Measurements from ENCODE around the gene FAM120A. TPM values are rescaled to one million over a fixed set of nuclear protein-coding genes. Genes with fewer than 3 reads are reported as not detected.

Gene FAM120A
- polyA plus RNA-seq, 1 experiment, result 83.7 TPM

GRCh38 chr9:93475108-93475507 is 23.6 kb downstream of the FAM120A start:
- Histone ChIP-seq H3K9me3 (ENCODE audit: control insufficient read depth, insufficient read depth, low read length) (no peaks in the 10 kb centered on the region), H3K4me3 (ENCODE audit: low read depth, low read length) (no peak overlapping the region), H3K27ac (ENCODE audit: low read depth, low read length) (no peak overlapping the region), H3K27me3 (ENCODE audit: control insufficient read depth, insufficient read depth, low read length) (no peaks in the 10 kb centered on the region)
- ChIA-PET CTCF (interaction anchor here (0.9 to 1.4 kb wide), 2 partner anchors 11 to 91 kb away, joined by 4 to 6 read pairs; no protein-coding TSS in a partner anchor), POLR2A (interaction anchor here (1.2 kb wide), 1 partner anchor 22 kb away, joined by 3 read pairs; the partner anchor contains the start of gene FAM120AOS)
- TF ChIP-seq, protein P1, sequence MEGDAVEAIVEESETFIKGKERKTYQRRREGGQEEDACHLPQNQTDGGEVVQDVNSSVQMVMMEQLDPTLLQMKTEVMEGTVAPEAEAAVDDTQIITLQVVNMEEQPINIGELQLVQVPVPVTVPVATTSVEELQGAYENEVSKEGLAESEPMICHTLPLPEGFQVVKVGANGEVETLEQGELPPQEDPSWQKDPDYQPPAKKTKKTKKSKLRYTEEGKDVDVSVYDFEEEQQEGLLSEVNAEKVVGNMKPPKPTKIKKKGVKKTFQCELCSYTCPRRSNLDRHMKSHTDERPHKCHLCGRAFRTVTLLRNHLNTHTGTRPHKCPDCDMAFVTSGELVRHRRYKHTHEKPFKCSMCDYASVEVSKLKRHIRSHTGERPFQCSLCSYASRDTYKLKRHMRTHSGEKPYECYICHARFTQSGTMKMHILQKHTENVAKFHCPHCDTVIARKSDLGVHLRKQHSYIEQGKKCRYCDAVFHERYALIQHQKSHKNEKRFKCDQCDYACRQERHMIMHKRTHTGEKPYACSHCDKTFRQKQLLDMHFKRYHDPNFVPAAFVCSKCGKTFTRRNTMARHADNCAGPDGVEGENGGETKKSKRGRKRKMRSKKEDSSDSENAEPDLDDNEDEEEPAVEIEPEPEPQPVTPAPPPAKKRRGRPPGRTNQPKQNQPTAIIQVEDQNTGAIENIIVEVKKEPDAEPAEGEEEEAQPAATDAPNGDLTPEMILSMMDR (IDR thresholded peaks at IDR 0.05; ENCODE audit: low read depth, low read length), result no peak
- no peak for DNase-seq (ENCODE audit: low read depth, low spot score)

DNA sequence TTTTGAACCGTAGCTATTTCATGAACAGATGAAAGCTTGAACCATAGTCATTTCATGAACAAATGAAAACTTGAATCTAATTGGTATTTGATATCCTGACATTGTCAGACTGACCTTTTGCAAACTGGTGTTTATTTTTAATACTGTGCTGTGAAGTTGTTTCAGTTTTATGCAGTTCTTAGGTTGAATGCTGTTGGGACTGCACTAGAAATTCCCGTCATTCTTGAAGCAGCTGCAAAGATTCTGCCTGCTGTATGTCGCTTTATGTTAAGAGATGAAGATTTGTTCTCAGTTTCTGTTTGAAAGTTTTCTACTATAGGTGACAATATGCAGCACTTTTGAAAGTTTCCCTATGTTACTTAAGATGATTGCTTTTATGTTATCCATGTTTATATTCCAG is 24.4 kb downstream of the FAM120A start:
- ChIA-PET CTCF (interaction anchor here (0.9 to 1.4 kb wide), 2 partner anchors 12 to 90 kb away, joined by 4 to 6 read pairs; no protein-coding TSS in a partner anchor), POLR2A (interaction anchor here (1.2 kb wide), 1 partner anchor 22 kb away, joined by 3 read pairs; the partner anchor contains the start of gene FAM120AOS)
- TF ChIP-seq, protein P1 (IDR thresholded peaks at IDR 0.05; ENCODE audit: low read depth, low read length), result no peak
- no peaks in the 10 kb centered on the region for H3K27me3 ChIP-seq (ENCODE audit: control insufficient read depth, insufficient read depth, low read length)
- H3K9me3 ChIP-seq (ENCODE audit: control insufficient read depth, insufficient read depth, low read length), result no peaks in the 10 kb centered on the region
- H3K27ac ChIP-seq (ENCODE audit: low read depth, low read length), result no peak overlapping the region
- no peak overlapping the region for H3K4me3 ChIP-seq (ENCODE audit: low read depth, low read length)
- no peak for DNase-seq (ENCODE audit: low read depth, low spot score)

- H3K27me3 ChIP-seq (ENCODE audit: control insufficient read depth, insufficient read depth, low read length), result no peaks in the 10 kb centered on the region
- no peak for DNase-seq (ENCODE audit: low read depth, low spot score)
- TF ChIP-seq, protein P1 (IDR thresholded peaks at IDR 0.05; ENCODE audit: low read depth, low read length), result no peak
- H3K9me3 ChIP-seq (ENCODE audit: control insufficient read depth, insufficient read depth, low read length), result no peaks in the 10 kb centered on the region
- H3K27ac ChIP-seq (ENCODE audit: low read depth, low read length), result no peak overlapping the region
- ChIA-PET CTCF (interaction anchor here (1.5 to 2.0 kb wide), 2 partner anchors 13 to 89 kb away, joined by 3 to 13 read pairs; no protein-coding TSS in a partner anchor), POLR2A (no interaction called here)
- H3K4me3 ChIP-seq (ENCODE audit: low read depth, low read length), result no peak overlapping the region
Measured at GRCh38 chr9:93476924-93477323, 25.4 kb downstream of the FAM120A start.

DNA sequence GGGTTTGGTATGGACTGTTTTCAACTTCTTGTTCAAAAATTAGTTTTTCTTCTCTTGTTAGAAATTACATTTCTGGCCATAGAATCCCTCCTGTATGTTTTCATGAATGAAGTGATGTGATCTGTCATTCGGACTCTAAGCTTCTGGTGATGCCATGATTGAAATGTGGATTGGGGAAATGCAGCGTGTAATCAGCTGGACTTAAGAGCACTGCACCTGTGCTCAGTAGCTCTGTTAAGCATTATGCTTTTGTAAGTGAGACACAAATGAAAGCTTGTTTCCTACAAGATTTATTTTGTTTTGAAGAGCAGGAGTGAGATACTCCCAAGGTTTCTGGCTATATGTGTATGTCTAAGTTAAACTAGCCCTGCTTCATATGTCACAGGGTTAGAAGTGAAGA is 25.9 kb downstream of the FAM120A start:
- TF ChIP-seq, protein P1 (IDR thresholded peaks at IDR 0.05; ENCODE audit: low read depth, low read length), result no peak
- DNase-seq (ENCODE audit: low read depth, low spot score), result no peak
- POLR2A ChIA-PET, result no interaction called here
- H3K4me3 ChIP-seq (ENCODE audit: low read depth, low read length), result no peak overlapping the region
- CTCF ChIA-PET, result interaction anchor here (1.5 to 2.0 kb wide), 2 partner anchors 13 to 89 kb away, joined by 3 to 13 read pairs; no protein-coding TSS in a partner anchor
- H3K9me3 ChIP-seq (ENCODE audit: control insufficient read depth, insufficient read depth, low read length), result no peaks in the 10 kb centered on the region
- H3K27ac ChIP-seq (ENCODE audit: low read depth, low read length), result no peak overlapping the region
- no peaks in the 10 kb centered on the region for H3K27me3 ChIP-seq (ENCODE audit: control insufficient read depth, insufficient read depth, low read length)

DNA sequence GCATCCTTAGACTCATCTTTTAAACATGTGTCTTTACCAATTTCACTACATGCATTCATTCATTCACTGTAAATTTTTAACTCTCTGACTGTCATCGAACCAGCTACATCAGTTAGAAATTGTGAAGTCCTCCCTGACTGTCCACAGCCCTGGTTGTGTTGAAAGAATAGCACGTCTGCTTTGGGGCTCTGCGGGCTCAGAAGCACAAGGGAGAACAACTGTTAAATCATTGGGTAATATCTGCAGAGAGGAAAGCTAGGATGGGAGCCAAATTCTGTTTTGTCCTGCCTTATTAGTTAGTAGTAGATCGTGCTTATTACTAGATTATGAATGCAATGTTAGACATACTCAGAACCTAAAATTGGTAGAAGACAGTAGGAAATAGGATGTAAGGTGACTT is 28.2 kb downstream of the FAM120A start:
- no peak overlapping the region for H3K4me3 ChIP-seq (ENCODE audit: low read depth, low read length)
- TF ChIP-seq, protein P1 (IDR thresholded peaks at IDR 0.05; ENCODE audit: low read depth, low read length), result no peak
- H3K27me3 ChIP-seq (ENCODE audit: control insufficient read depth, insufficient read depth, low read length), result no peaks in the 10 kb centered on the region
- H3K9me3 ChIP-seq (ENCODE audit: control insufficient read depth, insufficient read depth, low read length), result no peaks in the 10 kb centered on the region
- DNase-seq (ENCODE audit: low read depth, low spot score), result no peak
- CTCF ChIA-PET, result interaction anchor here (0.8 to 1.3 kb wide), 2 partner anchors 10 to 87 kb away, joined by 3 to 4 read pairs; no protein-coding TSS in a partner anchor
- POLR2A ChIA-PET, result no interaction called here
- H3K27ac ChIP-seq (ENCODE audit: low read depth, low read length), result no peak overlapping the region

Data from AG04450 (cell line).